AG04450 (cell line): ENCODE data around the gene TMEM109. TPM values are rescaled to one million over a fixed set of nuclear protein-coding genes. Genes with fewer than 3 reads are reported as not detected.

Source experiments
- CTCF ChIA-PET: fragments of 300-600, 350-600 bp; formaldehyde crosslinking; extraction: SDS; loops from one replicate; lab custom pipeline; 2022; ENCODE audit warnings: antibody characterized with exemption, inconsistent platforms; lab: Charles Lee
- POLR2A ChIA-PET: fragments of 350-600 bp; formaldehyde crosslinking; extraction: SDS; loops from one replicate; lab custom pipeline; 2021; ENCODE audit warnings: antibody characterized with exemption, inconsistent platforms; lab: Yijun Ruan, JAX
- DNase-seq: peaks from one replicate; pipeline ENCODE4 v3.0.0-alpha.2; 2011; ENCODE audit warnings: low read depth, low spot score
- H3K27ac ChIP-seq: one replicate; pipeline ENCODE4 v1.5.1; 2012; ENCODE audit warnings: low read depth, low read length, control low read depth
- H3K27me3 ChIP-seq: one replicate; pipeline ENCODE4 v1.6.0; 2012; ENCODE audit warnings: low read length; ENCODE audit not compliant: control insufficient read depth, insufficient read depth
- H3K4me3 ChIP-seq: 2 replicates; pipeline ENCODE4 v1.5.1; 2011; ENCODE audit warnings: mild to moderate bottlenecking, low read depth, low read length, control low read depth
- H3K9me3 ChIP-seq: 2 replicates; pipeline ENCODE4 v1.5.1; 2012; ENCODE audit warnings: low read length; ENCODE audit not compliant: control insufficient read depth, insufficient read depth
- CTCF ChIP-seq: IDR thresholded peaks from 2 replicates; pipeline ENCODE4 v1.5.1; 2011; ENCODE audit warnings: low read depth, low read length, control low read depth, inconsistent platforms
- polyA plus RNA-seq: library from polyadenylated mRNA; depleted of rRNA; stranded (reverse); fragments of >200 nt; gene quantifications from 2 replicates; pipeline ENCODE4 v1.2.3, GENCODE V29; 2011

TMEM109 gene
- polyA plus RNA-seq, 1 experiment, result 36.2 TPM

GRCh38 chr11:60955571-60955970 is 41.6 kb downstream of the TMEM109 start:
- TF ChIP-seq CTCF, result no peak
- Histone ChIP-seq H3K27me3 (peaks cover 14% of the 10 kb centered on the region), H3K9me3 (no peaks in the 10 kb centered on the region), H3K27ac (no peak overlapping the region), H3K4me3 (no peak overlapping the region)
- CTCF ChIA-PET, result no interaction called here
- no peak for DNase-seq
- POLR2A ChIA-PET, result no interaction called here

GRCh38 chr11:60957188-60957587 is 43.2 kb downstream of the TMEM109 start:
- CTCF ChIA-PET, result no interaction called here
- DNase-seq, result no peak
- TF ChIP-seq CTCF, result no peak

GRCh38 chr11:60959431-60959830 is 45.5 kb downstream of the TMEM109 start:
- H3K4me3 ChIP-seq, result no peak overlapping the region
- H3K27ac ChIP-seq, result no peak overlapping the region
- no peak for TF ChIP-seq CTCF
- no peaks in the 10 kb centered on the region for H3K9me3 ChIP-seq
- H3K27me3 ChIP-seq, result peaks cover 21% of the 10 kb centered on the region
- POLR2A ChIA-PET, result no interaction called here
- no peak for DNase-seq
- CTCF ChIA-PET, result interaction anchor here (1.0 kb wide), 1 partner anchor 10 kb away, joined by 3 read pairs; no protein-coding TSS in a partner anchor

More at GRCh38 chr11:60957188-60957587, 43.2 kb downstream of the TMEM109 start:
- POLR2A ChIA-PET, result no interaction called here
- H3K27me3 ChIP-seq, result peaks cover 21% of the 10 kb centered on the region
- H3K27ac ChIP-seq, result no peak overlapping the region
- no peaks in the 10 kb centered on the region for H3K9me3 ChIP-seq
- H3K4me3 ChIP-seq, result no peak overlapping the region

- Histone ChIP-seq H3K27ac (no peak overlapping the region), H3K4me3 (no peak overlapping the region), H3K9me3 (no peaks in the 10 kb centered on the region), H3K27me3 (peaks cover 26% of the 10 kb centered on the region)
- no peak for TF ChIP-seq CTCF
- ChIA-PET CTCF (no interaction called here), POLR2A (no interaction called here)
- DNase-seq, result no peak
Measured at GRCh38 chr11:60960405-60960804, 46.4 kb downstream of the TMEM109 start.

GRCh38 chr11:60964801-60965200 is 50.8 kb downstream of the TMEM109 start:
- H3K27ac ChIP-seq, result no peak overlapping the region
- peaks cover 32% of the 10 kb centered on the region for H3K27me3 ChIP-seq
- H3K9me3 ChIP-seq, result no peaks in the 10 kb centered on the region
- DNase-seq, result no peak
- H3K4me3 ChIP-seq, result no peak overlapping the region
- TF ChIP-seq CTCF, result no peak
- ChIA-PET CTCF (no interaction called here), POLR2A (no interaction called here)
